Keratinocyte (primary cell): ENCODE results near the gene ANKRD34A. TPM values are rescaled to one million over a fixed set of nuclear protein-coding genes. Genes with fewer than 3 reads are reported as not detected.

Experiments used
- DNase-seq: peaks from one replicate; pipeline ENCODE4 v3.0.0-alpha.2; 2011; ENCODE audit warnings: low read depth, missing footprints, low spot score
- FAIRE-seq: peaks from 2 replicates; lab custom pipeline; 2011; peaks lifted over from hg19 to GRCh38; lab: Jason Lieb, UNC
- H2AFZ ChIP-seq: 2 replicates; pipeline ENCODE4 v1.6.0; 2012; ENCODE audit warnings: low read length, control low read depth, inconsistent platforms; ENCODE audit not compliant: control insufficient read depth
- H3K27ac ChIP-seq: 2 replicates; pipeline ENCODE4 v1.5.1; 2011; ENCODE audit warnings: low read length; ENCODE audit not compliant: control insufficient read depth, insufficient read depth
- H3K27me3 ChIP-seq: 3 replicates; pipeline ENCODE4 v1.6.0; 2011; ENCODE audit warnings: low read length; ENCODE audit not compliant: control insufficient read depth, insufficient read depth; ENCODE audit errors: extremely low read depth
- H3K36me3 ChIP-seq, 2 experiments: 2 replicates in 1 of 2; 3 replicates in 1 of 2; pipeline ENCODE4 v1.5.1; 2011; ENCODE audit warnings: low read length in 2 of 2, mild to moderate bottlenecking in 1 of 2; ENCODE audit not compliant: control insufficient read depth in 2 of 2, insufficient read depth in 2 of 2; ENCODE audit errors: extremely low read depth in 1 of 2
- H3K4me1 ChIP-seq: 3 replicates; pipeline ENCODE4 v1.5.1; 2011; ENCODE audit warnings: low read length; ENCODE audit not compliant: control insufficient read depth, insufficient read depth; ENCODE audit errors: extremely low read depth
- H3K4me2 ChIP-seq: 3 replicates; pipeline ENCODE4 v1.6.0; 2011; ENCODE audit warnings: low read depth, low read length; ENCODE audit not compliant: control insufficient read depth, insufficient read depth; ENCODE audit errors: extremely low read depth
- H3K4me3 ChIP-seq, 3 experiments: fragments of 200-600 bp in 1 of 3; sonication (generic) in 1 of 3; 2 replicates in 2 of 3; 3 replicates in 1 of 3; pipeline ENCODE4 v1.5.1; 2011 to 2016; ENCODE audit warnings: low read length in 3 of 3, mild to moderate bottlenecking in 3 of 3, control low read depth in 2 of 3, inconsistent platforms in 1 of 3, low read depth in 1 of 3, mixed read lengths in 1 of 3, mixed run types in 1 of 3, moderate library complexity in 1 of 3; ENCODE audit not compliant: control insufficient read depth in 2 of 3, insufficient read depth in 2 of 3; ENCODE audit errors: extremely low read depth in 1 of 3
- H3K79me2 ChIP-seq: 2 replicates; pipeline ENCODE4 v1.6.0; 2012; ENCODE audit warnings: low read length; ENCODE audit not compliant: control insufficient read depth, insufficient read depth
- H3K9ac ChIP-seq: 3 replicates; pipeline ENCODE4 v1.6.0; 2011; ENCODE audit warnings: low read length; ENCODE audit not compliant: control insufficient read depth, insufficient read depth; ENCODE audit errors: extremely low read depth
- H3K9me1 ChIP-seq: 3 replicates; pipeline ENCODE4 v1.6.0; 2011; ENCODE audit warnings: low read length; ENCODE audit not compliant: control insufficient read depth, insufficient read depth; ENCODE audit errors: extremely low read depth
- H3K9me3 ChIP-seq: 2 replicates; pipeline ENCODE4 v1.5.1; 2012; ENCODE audit warnings: low read depth, low read length; ENCODE audit not compliant: control insufficient read depth
- H4K20me1 ChIP-seq: 3 replicates; pipeline ENCODE4 v1.6.0; 2011; ENCODE audit warnings: low read length; ENCODE audit not compliant: control insufficient read depth, insufficient read depth; ENCODE audit errors: extremely low read depth
- EZH2 ChIP-seq: IDR thresholded peaks from one replicate; pipeline ENCODE4 v1.6.1; 2012; ENCODE audit warnings: inconsistent platforms, mild to moderate bottlenecking, low read length, moderate library complexity
- dilution Hi-C: fragments of 300-500 bp; cut with MboI; formaldehyde crosslinking; loops from one replicate; pipeline ENCODE4 v1.7.0; 2020; ENCODE audit warnings: low sequenced_read_pairs; ENCODE audit not compliant: extremely low pct_ligation_motif_present
- polyA plus RNA-seq, 5 experiments: library from polyadenylated mRNA; depleted of rRNA in 3 of 5; stranded (reverse) in 3 of 5; stranded (forward) in 1 of 5; unstranded in 1 of 5; fragments of >200 nt; gene quantifications; 1 replicate in 1 of 5; 2 replicates in 3 of 5; 3 replicates in 1 of 5; pipeline versions ENCODE4 v1.2.1 to v1.2.3, GENCODE V29; 2011 to 2012; ENCODE audit warnings: missing spikeins in 2 of 5, low read depth in 1 of 5, low replicate concordance in 1 of 5
- TF ChIP-seq, protein P1 (sequence below), 3 experiments: IDR thresholded peaks in 1 of 3; conservative IDR thresholded peaks in 1 of 3; optimal IDR thresholded peaks in 1 of 3; 2 replicates in 2 of 3; 3 replicates in 1 of 3; pipeline versions ENCODE3 to v1.5.1; 2011; ENCODE audit warnings: low read length in 3 of 3, mild to moderate bottlenecking in 3 of 3, moderate library complexity in 2 of 3, control low read depth in 1 of 3, inconsistent platforms in 1 of 3; ENCODE audit not compliant: insufficient read depth in 2 of 3; ENCODE audit errors: extremely low read depth in 1 of 3

ANKRD34A gene
- polyA plus RNA-seq, 1 donor (not counting 4 experiments of a cell fraction or from before 2014, with no cell fraction given): 0.83 TPM

DNA sequence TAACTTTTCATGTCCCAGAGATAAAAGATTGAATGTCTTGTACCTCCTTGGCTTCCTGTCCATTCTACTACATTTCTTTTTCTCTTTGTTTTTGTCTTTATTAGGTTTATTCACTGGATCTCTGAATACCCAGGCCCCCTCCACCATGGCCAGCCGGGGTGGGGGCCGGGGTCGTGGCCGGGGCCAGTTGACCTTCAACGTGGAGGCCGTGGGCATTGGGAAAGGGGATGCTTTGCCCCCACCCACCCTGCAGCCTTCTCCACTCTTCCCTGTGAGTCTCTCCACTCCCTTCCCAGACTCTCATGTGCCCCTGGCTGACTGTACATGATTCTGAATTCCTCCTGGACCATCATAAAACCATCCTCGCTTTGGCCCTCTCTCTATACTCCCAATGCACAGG lies 10.3 kb upstream of the ANKRD34A start:
- Histone ChIP-seq H3K4me2 (no peak overlapping the region), H3K9me3 (no peaks in the 10 kb centered on the region), H3K79me2 (no peaks in the 10 kb centered on the region), H3K27ac (no peak overlapping the region), H3K9me1 (no peaks in the 10 kb centered on the region), H4K20me1 (no peaks in the 10 kb centered on the region), H2AFZ (no peak overlapping the region), H3K27me3 (no peaks in the 10 kb centered on the region), H3K36me3 (no peaks in the 10 kb centered on the region), H3K9ac (no peak overlapping the region), H3K4me1 (peaks cover 24% of the 10 kb centered on the region), H3K4me3 (no peak overlapping the region)
- dilution Hi-C loops: no loop called here
- TF ChIP-seq, protein P1, sequence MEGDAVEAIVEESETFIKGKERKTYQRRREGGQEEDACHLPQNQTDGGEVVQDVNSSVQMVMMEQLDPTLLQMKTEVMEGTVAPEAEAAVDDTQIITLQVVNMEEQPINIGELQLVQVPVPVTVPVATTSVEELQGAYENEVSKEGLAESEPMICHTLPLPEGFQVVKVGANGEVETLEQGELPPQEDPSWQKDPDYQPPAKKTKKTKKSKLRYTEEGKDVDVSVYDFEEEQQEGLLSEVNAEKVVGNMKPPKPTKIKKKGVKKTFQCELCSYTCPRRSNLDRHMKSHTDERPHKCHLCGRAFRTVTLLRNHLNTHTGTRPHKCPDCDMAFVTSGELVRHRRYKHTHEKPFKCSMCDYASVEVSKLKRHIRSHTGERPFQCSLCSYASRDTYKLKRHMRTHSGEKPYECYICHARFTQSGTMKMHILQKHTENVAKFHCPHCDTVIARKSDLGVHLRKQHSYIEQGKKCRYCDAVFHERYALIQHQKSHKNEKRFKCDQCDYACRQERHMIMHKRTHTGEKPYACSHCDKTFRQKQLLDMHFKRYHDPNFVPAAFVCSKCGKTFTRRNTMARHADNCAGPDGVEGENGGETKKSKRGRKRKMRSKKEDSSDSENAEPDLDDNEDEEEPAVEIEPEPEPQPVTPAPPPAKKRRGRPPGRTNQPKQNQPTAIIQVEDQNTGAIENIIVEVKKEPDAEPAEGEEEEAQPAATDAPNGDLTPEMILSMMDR (optimal IDR thresholded peaks at IDR 0.05 in 1 of 3, IDR thresholded peaks at IDR 0.05 in 1 of 3, conservative IDR thresholded peaks at IDR 0.05 in 1 of 3; ENCODE audit: extremely low read depth in 1 of 3, insufficient read depth in 2 of 3, low read length in 3 of 3): no peak
- no peak for TF ChIP-seq EZH2
- DNase-seq (no peak), FAIRE-seq (no peak)

DNA sequence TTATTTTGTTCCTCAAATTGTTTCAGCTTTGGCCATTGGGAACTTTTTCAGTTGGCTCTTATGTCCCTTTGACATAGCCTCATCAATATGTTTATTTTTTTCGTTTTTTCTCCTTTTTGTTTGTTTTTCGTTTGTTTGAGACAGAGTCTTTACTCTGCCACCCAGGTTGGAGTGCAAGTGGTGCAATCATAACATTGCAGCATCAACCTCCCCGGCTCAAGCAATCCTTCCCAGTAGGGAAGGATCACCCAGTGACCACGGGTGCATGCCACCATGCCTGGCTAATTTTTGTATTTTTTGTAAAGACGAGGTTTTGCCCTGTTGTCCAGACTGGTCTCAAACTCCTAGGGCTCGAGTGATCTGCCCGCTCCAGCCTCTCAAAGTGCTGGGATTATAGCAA lies 8.2 kb upstream of the ANKRD34A start:
- Histone ChIP-seq H3K9me1 (no peaks in the 10 kb centered on the region), H3K27ac (no peak overlapping the region), H2AFZ (no peak overlapping the region), H3K36me3 (no peaks in the 10 kb centered on the region), H3K27me3 (no peaks in the 10 kb centered on the region), H3K4me2 (no peak overlapping the region), H3K79me2 (no peaks in the 10 kb centered on the region), H3K4me3 (no peak overlapping the region), H3K9ac (no peak overlapping the region), H3K4me1 (peaks cover 3% of the 10 kb centered on the region), H4K20me1 (no peaks in the 10 kb centered on the region), H3K9me3 (no peaks in the 10 kb centered on the region)
- FAIRE-seq: no peak
- no peak for TF ChIP-seq EZH2
- TF ChIP-seq, protein P1 (optimal IDR thresholded peaks at IDR 0.05 in 1 of 3, IDR thresholded peaks at IDR 0.05 in 1 of 3, conservative IDR thresholded peaks at IDR 0.05 in 1 of 3; ENCODE audit: extremely low read depth in 1 of 3, insufficient read depth in 2 of 3, low read length in 3 of 3): no peak
- dilution Hi-C loops: no loop called here
- DNase-seq: no peak
